HG02970 (cell line): ENCODE results near the gene RXFP4.

Experiments used
- ATAC-seq: cut with Tn5 transposase; IDR thresholded peaks from one replicate; pipeline ENCODE4 v1.9.1; 2021; ENCODE audit warnings: mild to moderate bottlenecking, moderate library complexity, moderate number of reproducible peaks; ENCODE audit not compliant: unreplicated experiment, low FRiP score

Gene RXFP4

DNA sequence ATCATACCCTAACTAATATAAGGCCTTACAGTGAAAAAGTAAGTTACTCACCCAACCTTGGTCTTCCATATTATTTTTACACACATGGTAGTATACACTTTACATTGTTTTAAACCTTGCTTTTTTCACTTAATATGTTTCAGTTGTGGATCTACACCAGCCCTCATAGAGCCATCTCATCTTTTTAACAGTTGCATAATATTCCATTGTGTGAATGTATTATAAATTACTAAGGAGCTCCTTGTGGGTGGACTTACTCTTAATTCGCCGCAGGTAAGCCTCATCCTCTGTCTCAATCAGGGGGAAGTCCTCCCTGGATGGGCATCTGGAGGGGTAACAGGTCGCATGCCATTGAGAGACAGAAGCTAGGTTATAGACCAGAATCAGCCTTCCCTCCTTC, 13.2 kb downstream of the RXFP4 start:
- ATAC-seq, result no peak

DNA sequence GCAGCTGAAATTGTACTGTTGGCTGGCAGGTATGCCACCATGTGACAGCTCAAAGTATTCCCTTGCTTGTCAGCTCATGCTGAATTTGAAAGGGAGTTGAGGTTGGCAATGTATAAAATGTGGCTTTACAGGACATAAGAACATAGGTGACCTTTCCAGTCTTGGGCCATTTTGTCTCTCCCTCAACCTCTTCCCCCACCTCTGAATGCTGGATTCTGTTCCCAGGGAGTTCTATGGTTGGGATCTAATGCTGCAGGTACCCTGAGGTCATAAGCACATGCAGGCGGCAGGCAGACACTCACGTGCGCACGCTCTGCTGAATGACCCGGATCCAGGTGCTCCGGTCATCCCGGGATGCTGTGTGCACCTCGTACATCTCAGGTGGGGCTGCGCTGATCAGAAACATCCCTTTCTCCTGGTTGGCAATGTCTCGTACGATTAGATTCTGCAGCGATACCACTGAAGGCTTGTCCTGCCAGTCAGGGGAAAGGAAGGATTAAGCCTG, 16.0 kb downstream of the RXFP4 start:
- no peak for ATAC-seq

DNA sequence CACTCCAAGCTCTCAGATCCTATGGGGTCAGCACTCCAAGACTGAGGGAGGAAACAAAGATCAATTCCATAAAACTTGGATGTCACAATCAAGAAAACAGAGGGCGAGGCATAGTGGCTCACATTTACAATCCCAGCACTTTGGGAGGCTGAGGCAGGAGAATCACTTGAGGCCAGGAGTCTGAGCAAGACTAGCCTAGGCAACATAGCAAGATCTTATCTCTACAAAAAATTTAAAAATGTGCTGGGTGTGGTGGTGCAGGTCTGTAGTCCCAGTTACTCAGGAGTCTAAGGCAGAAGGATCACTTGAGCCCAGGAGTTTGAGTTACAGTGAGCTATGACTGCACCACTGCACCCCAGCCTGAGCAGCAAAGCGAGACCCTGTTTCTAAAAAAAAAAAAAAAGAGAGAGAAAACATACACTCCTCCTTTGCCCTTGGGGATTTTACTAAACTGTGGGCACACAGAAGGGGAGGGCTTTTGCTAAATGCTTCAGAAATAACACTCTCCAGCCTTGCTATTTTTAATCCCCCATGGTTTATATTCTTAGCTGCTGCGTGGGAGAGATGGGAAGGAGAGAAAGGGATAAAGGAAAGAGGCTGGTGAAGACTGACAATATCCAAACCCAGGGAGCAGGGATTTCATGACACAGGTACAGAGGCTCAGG, 18.8 kb downstream of the RXFP4 start:
- ATAC-seq, result no peak

DNA sequence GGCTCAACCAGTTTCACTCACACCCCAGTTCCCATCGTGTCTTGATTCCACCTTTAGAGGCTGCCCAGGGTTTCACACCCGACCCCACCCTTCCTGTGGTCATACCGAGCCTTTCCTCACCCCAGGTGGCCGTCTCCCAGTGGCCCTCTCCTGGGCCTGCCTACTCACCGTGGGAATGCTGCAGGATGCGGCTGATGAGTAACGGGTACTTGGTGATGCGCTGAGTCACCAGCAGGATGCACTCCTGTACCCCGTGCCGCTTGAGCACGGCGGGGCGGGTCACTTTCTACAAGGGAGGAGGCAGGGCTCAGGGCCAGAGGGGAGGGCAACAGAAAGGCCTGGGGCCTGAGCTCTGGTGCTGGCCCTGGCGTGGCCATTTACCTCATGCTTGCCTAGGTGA, 20.5 kb downstream of the RXFP4 start:
- ATAC-seq, result no peak

DNA sequence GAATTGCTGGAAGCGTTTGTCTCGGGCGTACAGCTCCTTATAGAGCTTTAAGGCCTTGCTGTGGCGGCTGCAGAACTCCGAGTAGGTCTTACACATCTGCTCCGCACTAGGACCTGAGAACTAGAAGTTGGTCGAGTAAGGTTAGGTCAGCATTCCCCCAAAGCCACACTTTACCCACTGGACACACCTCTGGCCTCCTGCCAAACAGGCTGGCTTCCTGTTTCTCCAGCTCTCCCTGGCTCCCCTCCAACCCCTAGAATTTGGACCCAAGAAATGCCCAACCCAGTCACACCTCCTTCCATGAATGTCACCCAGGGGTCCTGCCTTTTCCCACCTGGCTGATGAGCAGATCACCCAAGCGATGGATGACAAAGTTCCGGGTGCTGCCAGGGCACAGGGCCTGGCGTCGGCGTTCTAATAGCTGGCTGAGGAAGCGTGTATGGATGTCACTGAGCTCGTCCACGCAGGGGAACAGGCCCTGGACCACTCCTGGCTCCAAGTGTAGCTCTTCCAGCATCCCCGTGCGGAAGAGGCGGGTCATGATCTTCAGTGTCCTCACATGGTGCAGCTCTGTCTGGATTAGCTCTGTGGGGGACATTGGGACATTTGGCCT, 21.3 kb downstream of the RXFP4 start:
- no peak for ATAC-seq

DNA sequence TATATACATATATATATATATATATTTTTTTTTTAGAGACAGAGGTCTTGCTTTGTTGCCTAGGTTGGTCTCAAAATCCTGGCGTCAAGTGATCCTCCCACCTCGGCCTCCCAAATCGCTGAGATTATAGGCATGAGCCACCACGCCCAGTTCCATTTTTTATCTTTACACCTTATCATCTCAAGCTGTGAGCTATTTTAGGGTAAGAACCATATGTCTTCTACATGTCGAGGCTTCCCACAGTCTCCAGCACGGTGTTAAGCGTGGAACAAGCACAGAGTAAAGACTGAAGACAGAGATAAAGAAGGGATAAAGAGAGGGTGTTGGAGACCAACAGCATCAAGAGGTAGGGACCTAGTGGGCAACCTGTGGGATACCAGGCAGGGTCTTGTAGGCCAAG, 22.8 kb downstream of the RXFP4 start:
- ATAC-seq, result no peak

DNA sequence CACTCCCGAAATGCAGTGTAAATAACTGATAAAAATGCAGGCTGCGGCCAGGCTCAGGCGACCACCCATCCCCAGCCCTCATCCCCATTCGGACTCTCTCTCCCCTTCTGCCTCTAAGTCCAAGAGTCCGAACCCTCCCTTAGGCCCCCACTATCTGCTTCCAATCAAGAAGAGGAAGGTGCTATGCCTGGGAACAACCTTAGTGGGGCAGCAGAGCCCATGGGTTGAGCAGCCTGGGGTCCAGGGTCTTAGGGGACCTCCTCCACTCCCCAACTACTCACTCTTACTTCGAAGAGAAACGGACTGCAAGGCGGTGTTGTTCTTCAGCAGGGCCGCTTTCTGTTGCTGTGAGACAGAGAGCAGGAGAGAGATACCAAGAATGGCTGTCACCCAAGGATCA, 24.7 kb downstream of the RXFP4 start:
- no peak for ATAC-seq

DNA sequence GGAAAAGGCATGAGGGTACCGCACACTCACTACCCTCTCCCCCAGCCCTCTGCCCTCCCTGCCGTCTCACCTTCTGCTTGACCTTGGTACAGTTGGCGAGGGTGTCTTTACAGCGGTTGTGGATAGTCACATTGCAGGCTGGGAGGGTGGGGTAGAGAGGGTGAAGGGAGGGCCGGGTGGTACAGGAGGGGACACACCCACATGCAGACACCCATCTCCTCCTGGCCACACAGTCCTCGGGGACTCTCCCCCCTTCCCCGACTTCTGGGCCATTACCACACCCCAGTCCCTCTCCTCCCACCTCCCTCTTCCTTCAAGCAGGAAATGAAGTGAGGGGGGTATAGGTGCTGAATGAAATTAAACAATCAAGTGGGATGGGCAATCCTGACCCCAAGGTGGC, 25.3 kb downstream of the RXFP4 start:
- no peak for ATAC-seq

DNA sequence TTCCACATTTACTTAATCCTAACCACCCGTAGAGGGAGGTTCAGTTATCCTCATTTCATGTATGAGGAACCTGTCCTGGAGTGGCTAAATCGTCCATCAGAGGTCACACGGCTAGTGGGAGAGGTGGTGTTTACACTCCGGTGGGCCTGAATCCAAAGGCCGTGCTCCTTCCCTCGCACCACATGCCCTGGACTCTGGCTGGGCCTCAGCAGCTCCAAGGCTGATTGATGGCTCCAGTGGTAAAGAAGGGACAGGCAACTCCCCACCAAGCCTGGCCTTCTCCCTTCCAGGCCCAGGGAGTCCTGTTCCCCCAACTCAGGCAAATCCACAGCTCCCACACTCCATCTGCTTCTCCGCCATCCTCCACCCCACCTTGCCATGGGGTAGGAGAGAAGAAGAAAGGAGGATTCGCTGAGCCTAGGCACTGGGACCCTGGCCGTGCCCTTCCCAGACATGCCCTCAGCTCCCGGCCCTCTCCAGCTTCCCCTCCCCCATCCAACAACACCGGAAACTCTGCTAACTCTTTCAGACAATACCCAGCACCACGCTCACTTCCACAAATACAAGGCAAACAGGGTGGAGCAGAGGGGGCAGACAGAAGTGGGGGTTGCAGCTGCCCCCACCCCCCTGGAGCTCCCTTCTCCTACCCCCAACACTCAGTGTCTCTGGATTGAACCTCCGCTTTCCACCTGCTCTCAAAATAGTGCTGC, 26.1 kb downstream of the RXFP4 start:
- no peak for ATAC-seq

DNA sequence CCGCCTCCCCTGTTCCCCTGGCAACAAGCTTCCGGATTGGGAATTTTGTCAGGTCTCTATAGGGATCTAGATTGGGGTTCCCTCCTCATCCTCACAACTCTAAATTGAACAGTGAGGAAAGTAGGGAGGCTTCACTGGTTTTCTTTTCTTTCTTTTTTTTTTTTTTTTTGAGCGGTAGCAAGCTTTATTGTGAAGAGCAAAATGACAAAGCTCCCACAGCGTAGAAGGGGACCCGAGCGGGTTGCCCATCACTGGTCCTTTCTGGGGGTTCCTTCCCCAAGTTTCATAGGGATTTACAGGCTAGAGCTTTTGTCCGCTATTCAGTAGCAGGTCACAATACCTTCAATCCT, 26.6 kb downstream of the RXFP4 start:
- ATAC-seq, result no peak

DNA sequence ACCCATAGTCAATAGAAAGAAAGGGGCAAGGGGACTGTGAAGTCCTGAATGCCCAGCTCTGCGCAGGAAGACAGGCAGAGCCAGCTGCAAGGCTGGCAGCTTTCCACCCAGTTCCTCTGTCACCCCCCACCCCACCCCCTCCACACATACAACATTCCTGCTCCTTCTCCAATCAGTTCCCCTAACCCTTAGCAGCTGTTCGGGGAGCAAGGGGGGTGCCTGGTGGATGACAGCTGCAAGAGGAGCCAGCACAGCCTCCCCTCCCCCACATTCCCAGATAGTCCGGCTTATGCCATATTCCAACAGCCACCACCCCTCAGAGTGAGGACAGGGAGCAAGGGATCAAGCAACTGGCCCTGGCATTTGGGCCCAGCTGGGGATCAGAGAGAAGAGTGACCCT, 27.2 kb downstream of the RXFP4 start:
- ATAC-seq, result no peak

DNA sequence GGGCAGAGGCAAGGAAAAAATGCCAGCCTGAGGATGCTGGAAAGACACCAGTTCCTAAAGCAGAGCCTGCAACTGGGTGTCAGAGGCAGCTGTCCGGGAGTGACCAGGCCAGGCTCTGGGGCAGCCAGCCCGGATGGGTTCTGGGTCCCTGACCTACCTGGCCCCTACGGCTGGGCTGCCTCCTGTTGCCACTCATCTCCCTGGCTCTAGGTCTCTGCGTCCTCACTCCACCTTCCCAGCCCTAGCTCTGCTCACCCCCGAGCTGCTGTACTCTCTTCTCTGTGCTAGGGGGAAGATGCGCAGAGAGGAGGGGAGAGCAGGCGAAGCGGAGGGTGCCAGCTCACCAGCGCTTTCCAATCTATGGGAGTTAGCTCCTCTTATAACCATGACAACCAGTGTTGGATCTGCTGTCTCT, 27.9 kb downstream of the RXFP4 start:
- ATAC-seq, result no peak

DNA sequence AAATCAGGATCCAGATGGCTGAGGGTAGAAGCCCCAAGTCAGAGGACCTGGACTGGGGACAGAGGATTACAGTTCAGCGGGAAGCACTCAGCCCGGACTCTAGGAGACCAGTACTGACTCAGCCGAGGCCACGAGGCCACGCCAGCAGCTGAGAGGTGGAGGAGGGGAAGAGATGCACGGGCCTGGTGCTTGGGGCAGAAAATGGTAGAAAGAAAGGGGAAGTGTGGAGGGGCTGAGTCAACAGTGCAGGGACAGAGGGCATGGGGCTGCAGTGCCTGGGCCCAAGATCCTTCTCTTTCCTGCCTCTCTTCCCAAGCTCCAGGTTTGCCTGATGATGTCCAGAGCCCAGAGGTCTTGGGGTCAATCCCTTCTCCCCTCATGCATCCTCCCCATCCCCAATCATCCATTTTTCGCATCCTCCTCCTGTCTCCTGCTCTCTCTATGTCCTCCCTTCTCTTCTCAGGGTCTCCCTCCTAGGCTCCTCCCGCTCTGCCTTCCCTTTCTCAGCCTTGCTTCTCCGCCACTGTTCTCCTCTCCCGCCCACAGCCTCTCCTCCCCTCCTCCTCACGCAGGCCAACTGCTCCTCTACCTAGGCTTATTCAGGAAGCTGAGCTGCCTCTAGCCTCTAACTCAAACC, 29.2 kb downstream of the RXFP4 start:
- no peak for ATAC-seq

DNA sequence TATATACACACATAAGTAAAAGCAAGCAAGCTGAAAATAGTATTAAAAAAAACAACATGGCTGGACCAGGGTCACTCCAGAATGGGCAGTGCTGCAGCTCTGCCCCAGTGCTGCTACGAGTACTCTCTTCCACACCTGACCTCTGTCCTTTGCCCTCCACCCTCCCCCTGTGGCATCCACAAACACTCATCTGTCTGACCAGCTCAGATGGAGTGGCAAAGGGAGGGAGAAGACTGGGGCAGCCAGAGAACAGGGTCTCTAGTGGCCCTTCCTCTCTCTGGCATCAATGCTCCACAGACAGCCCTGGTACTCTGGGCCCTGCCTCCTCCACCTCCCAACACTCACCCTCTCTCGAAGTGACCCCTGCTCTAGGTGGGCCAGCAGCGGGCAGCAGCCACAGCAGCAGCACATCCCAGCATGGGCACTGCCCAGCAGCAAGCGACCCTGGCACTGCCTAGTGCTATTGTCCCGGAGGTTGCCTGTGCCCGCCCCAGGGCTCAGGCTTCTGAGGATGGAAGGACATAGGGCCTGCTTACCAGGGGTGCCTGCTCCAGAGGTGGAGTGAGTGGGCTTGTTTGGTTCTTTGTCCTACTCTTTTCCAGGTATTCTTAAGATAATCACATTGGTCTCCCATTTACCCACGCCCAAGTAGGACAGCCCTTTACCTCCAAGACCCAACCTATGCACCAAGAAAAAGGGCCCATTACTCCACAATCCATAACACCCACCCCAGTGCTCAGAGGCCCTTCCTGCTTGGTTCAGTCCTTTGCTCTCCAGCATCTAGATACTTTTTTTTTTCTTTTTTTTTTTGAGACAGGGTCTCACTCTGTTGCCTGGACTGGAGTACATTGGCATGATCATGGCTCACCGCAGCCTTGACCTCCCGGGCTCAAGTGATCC, 30.7 kb downstream of the RXFP4 start:
- no peak for ATAC-seq

DNA sequence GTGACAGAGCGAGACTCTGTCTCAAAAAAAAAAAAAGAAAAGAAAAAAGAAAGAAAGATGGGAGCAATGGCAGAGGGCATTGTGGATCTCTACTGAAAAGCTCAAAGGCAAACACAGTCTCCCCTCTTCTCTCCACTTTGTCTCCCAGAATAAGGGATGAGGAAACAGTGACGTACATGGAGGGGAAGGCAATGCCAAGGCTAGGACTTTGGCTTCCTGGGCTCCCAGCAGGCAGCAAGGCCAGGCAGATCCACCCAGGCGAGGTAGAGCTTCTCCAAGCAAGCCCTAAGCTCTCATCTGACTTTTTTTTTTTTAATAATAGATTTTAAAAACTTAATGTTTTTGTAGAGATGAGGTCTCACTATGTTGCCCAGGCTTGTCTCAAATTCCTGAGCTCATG, 32.3 kb downstream of the RXFP4 start:
- no peak for ATAC-seq

DNA sequence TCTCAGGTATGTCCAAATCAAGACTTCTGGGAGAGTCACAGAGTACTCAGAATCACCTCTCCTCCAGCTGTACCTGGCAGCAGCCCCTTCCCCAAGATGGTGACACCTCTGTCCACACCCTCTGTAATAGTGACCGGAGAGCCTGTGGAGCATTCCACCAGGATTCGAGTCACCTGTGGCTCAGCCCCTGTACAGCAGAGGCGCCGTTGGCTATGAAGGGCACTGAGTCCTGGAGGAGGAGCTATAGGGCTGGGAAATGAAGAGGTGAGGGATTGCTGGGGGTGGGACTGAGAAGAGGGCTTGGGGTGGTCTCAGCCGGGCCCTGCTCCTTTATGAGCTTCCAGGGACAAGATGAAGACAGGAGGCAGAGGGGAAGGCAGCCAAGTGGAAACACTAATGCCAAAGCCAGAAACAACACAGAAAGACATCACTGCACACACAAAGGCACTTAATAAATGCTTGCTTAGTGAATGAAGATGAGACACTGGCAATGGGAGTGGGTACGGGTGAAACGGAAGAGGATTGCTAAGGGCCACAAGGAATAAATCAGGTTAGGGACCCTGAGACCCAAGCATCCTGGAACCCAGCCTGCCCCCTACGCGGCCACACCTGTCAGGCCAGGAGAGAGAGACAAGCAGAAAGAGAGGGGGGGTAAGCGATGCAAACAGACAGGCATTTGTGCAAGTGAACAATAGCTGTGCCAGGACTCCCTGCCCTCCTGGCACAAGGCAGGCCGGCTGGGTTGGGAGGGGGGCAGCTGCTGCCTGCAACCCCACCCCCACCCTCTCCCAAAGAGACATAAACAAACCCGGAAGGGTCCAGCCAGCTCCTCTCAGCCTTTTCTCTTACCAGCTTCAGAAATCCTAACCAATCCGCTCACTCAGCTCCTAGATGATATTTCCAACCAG, 33.0 kb downstream of the RXFP4 start:
- ATAC-seq, result no peak

DNA sequence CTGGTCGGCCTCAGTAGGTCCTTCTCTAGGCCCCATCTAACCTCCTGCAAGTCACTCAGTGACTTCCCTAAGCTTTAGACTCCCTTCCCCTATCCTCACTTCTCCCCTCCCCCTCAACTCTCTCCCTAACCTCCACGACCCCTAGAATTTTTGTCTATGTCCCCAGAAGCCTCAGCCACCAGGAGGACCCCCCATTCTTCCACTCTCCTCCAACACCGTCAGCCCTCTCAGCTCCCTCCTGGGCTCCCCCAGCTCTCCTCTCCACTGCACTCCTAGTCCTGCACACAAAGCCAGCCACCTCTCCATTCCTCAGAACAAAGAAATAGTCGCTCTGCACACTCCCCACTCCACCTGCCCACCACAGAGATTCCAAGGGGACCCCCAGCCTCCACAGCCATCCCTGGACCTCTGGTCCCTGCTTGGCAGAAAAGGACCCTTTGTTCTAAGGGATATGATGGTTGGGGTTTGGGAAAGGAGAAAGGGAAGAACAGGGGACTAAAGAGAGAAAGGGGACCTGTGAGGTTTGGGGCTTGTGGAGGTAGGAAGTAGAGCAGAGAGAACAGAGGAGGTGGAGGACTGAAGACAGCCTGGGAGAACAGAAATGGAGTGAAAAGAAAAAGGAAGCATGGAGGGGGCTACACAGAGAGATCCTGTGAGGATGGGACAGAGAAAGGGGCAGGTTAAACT, 34.1 kb downstream of the RXFP4 start:
- no peak for ATAC-seq

DNA sequence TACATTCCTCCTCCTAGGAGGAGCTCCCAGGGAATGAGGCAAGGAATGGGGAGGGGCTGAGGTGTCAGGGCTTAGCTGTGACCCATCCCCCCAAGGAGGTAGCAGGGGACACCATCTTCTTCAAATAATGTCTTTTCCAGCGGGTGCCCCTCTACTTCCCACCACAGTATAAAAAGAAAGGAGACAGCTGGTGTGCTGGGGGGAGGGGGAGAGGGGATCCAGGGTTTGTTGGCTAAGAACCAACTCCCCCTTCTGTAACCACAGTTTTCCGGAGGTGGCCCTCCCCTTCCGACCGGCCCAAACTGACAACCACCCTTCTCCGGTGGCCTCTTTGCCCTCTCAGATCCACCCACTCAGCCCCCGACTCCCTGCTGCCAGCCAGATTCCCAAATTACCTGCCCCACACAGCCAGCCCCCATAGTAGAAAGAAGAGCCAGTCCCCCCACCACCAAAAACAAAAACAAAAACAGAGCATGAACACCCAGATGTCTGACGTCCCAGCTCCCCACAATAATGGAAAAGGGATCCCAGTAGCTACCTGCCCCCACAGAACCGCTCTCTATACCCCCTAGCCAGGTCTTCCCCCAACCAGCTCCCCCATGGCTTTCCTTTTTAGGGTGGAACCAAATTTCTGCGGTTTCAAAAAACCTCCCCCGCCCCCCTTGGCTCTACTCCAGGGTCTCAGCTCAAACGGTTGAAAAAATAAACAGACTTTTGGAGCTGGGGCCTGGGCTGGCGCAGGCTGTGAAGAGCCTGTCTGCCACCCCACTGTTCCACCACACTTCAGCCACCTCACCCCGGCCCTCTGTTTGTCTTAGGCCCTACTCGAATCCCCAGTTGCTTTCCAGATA, 34.8 kb downstream of the RXFP4 start:
- no peak for ATAC-seq
